GM18526 (cell line): ENCODE measurements around the gene HAT1.

Experiments used
- POLR2A ChIP-seq: IDR thresholded peaks from 3 replicates; pipeline ENCODE4 v1.6.1; 2011; ENCODE audit not compliant: insufficient read length; ENCODE audit errors: extremely low read depth

HAT1 gene, protein sequence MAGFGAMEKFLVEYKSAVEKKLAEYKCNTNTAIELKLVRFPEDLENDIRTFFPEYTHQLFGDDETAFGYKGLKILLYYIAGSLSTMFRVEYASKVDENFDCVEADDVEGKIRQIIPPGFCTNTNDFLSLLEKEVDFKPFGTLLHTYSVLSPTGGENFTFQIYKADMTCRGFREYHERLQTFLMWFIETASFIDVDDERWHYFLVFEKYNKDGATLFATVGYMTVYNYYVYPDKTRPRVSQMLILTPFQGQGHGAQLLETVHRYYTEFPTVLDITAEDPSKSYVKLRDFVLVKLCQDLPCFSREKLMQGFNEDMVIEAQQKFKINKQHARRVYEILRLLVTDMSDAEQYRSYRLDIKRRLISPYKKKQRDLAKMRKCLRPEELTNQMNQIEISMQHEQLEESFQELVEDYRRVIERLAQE

DNA sequence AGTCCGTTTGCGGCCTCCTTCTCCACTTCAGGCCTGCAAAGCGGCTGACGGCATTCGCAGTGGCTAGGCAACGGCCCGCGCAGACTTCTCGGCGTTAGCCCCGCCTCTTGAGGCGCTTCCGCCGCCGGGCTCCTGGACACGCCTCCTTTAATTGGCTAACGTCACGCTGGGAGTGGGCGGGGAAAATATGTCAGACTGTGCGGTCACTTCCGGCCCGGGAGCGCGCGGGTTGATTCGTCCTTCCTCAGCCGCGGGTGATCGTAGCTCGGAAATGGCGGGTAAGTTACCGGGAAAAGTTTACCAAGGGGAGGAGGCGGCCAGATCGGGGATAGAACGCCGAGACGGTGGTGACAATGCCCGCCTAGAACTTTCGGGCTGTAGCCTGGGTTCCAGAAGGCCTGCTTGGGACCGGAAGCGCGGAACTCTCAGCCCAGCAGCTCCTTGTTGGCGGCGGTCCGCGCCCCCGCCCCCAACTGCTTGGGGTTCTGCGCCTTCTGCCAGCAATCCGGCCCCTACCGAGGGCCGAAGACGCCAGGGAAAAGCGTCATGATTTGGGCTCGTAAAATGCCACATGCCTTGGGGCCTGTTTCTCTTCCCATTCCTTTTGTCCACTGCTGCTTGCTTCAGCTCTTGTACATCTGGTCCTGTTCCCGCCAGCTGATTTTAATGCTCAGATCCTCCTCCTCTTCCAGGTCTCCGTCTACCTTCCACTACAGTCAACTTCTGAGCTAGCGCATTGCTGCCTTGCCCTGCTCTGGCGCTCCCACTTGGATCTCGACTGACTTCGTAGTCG, at the start of gene HAT1:
Gene HAT1 (plus strand): TSS at position 232 of the 793 bp plus-strand sequence. CDS start 40 bp downstream, at position 272.
- peak; percentile 53 for TF ChIP-seq POLR2A

DNA sequence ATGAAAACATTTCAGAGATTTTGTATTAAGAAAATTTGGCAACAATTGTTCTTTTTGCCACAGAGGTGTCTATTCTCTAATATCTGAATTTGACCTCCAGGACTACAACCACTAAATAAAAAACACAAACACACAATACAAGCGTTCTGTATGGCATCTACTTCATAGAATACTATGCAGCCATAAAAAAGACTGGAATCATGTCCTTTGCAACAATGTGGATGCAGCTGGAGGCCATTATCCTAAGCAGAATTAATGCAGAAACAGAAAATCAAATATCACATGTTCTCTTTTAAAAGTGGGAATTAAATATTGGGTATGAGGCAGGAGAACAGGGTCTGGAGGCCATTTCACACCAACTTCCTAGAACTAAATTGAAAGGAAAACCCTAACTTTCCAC, 47.7 kb upstream of the HAT1 start:
- no peak for TF ChIP-seq POLR2A

DNA sequence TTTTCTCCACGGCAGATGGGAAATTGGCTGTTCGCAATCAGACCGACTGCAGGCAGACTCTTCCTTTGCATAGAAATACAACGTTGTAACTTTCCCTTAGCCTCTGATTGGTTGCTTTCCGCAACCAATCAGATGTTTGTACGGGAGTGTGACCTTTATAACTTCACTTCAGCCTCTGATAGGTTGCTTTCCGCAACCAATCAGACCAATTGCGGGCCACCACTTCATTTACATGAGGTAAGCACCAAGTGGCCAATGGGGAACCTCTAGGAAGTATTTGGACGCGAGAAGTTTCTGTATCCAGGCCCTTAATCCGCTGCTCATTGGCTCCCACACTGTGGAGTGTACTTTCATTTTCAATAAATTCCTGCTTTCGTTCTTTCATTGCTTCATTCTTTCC, 47.3 kb upstream of the HAT1 start:
- no peak for TF ChIP-seq POLR2A

DNA sequence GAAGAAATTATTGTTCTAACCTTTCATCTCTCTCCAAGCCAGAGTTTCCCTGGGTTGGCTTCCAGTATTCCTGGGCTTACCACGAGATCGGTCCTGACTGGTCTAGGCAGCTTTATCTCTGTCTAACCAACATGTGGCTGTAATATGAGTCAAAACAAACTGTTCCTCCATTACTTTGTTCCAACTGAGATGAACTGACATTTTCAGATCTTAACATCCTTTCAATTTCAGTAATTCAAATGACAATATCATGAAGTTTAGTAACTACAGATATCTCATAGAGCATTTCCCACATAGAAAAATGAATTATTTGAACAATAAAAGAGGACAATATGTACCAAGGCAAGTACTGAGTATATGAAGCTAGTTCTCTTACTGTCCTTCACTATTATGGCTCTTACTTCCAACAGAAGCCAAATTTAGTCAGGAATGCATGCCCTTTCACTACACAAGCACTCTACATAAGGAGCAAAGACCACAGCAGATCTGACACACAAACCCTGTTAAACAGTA, 43.7 kb upstream of the HAT1 start:
- TF ChIP-seq POLR2A = no peak

DNA sequence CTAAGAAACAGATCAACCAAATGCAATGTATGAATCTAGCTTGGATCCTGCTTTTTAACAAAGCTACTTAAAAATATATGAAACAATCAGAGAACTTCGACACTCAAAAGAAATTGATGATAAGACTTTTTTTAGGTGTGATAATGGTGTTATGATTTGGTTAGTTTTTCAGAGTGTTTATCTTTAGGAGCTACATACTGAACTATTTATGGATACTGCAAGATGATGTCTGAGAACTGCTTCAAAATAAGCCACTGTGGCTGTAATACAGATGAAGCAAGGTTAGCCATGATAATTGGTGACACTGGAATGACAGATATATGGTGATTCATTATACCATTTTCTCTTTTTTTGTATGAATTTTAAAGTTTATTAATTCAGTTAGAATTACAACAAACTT, 42.4 kb upstream of the HAT1 start:
- no peak for TF ChIP-seq POLR2A

DNA sequence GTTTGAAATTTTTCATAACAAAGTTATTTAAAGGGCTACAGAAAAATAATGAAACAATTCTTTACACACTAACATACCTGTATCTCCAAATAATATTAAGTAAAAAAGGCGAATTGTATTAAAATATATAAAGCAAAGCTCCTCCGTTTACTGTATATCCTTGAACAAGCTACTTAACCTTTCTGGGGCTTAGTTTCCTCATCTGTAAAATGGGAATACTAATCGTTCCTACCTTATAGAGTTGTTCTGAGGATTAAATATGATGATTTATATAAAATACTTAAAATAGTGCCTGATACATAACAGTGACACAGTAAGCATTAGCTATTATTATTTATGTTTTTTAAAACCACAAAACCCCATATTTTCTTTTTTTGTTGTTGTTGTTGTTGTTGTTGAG, 41.5 kb upstream of the HAT1 start:
- no peak for TF ChIP-seq POLR2A

DNA sequence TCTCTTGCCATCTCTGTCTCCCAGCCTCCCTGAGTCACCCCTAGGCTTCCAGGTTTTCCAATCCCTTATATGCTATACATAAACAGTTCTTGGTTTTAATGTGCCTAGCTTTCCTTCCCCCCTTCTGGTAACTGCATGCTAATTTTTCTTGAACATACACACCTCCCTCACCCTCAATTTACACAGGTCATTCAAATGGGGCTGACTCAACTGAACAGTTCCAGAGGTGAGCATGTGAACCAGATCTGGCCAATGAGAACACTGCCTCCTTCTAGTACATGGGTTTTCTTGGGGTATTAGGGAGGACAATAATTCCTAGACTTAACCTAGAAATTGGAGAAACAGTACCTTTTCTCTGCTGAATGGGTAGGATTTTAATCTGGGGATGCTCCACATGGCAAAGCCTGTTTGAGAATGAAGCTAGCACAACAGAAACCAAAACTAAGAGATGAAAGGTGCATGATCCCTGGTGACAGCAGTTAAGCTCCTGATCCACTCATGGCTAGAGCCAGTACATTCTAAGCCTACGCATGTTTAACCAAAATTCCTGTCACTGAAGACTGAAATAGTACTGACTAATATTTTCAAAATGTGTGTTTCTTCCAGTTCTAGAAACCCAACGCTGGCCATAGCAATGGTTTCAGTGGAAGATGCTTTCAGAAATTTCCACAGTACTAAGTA, 40.0 kb upstream of the HAT1 start:
- no peak for TF ChIP-seq POLR2A

DNA sequence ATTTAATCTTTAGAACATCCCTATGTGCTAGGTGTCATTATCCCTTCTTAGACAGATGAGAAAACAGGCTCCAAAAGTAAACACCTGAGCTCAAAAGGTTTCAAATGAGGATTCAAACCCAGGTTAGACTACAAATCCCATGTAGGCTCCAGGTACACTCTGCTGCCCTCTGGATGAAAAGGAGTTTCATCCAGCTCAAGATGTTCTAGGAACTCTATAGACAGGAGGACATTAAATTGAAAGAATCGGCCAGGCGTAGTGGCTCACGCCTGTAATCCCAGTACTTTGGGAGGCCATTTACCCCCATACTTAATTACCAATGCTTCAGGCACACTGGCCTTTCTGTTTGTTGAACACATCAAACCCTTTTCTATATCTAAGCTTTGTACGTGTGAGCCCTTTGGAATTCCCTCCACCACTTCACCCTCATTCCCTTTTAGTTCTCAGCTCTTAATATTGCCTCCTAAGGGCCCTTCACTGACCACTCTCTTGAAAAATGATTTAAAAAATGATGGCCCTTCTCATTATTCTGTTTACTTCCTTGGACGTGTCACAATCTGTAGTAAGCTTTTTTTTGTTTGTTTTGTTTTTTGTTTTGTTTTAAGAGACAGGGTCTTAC, 38.9 kb upstream of the HAT1 start:
- no peak for TF ChIP-seq POLR2A

DNA sequence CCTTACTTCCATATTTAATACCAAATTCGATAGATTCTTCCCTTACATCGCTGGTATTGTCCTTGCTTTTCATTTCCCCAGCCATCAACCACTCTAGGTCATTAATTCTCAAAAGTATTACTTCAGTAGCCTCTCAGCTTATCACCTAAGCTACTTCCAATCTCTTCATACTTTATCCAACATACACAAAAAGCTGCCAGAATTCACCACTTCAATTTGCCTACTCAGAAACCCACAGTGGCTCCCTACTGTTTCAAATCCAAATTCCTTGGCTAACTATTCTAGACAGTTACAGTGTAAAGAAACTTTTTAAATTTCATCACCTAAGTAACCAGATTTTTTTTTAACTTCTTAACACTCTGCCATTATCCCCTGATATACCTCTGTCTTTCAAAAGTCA, 32.9 kb upstream of the HAT1 start:
- no peak for TF ChIP-seq POLR2A

DNA sequence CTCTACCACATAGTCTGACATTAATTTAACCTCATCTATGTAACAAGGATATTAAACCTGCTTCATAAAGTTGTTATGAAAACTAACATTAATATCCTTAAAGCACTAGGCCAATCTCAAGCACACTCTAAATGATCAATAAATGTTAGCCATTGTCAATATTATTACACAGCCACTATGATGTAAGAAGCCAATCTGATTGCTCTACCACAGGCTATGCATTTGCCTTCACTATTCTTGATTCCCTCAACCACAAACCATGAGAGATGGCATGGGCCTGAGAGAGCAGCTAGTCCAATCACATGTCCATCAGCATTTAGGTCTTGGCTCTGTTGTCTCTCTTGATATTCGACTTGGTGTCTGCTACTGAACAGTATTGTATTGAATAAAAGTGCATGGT, 32.5 kb upstream of the HAT1 start:
- TF ChIP-seq POLR2A = no peak

DNA sequence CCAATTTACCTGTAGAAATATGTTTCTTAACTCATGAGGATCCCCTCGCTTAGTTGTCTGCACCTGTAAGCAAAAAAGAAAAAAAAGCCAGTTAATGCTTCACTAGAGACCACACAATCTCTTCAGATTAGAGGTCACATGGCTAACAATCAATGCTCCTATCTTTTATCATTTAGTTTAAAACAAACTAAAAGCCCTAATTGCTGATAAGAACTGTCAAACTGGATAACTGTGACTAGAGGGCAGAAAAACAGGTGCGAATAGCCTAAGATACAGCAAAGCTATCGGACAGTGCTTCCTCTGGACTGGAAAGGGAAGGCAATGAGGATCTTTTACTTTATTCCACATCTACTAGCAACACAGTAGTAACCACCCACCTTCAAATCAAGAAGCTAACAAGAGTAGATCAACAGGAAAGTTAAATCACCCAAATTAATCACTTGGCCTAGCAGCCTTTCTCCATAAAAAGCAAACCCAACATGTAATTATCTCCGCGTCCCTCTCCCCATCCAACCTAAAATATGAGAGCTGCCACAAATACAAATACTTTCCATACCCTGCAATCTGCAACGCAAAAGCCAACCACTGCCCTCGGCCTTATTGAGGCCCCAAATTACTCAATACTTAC, 29.0 kb upstream of the HAT1 start:
- TF ChIP-seq POLR2A = no peak

DNA sequence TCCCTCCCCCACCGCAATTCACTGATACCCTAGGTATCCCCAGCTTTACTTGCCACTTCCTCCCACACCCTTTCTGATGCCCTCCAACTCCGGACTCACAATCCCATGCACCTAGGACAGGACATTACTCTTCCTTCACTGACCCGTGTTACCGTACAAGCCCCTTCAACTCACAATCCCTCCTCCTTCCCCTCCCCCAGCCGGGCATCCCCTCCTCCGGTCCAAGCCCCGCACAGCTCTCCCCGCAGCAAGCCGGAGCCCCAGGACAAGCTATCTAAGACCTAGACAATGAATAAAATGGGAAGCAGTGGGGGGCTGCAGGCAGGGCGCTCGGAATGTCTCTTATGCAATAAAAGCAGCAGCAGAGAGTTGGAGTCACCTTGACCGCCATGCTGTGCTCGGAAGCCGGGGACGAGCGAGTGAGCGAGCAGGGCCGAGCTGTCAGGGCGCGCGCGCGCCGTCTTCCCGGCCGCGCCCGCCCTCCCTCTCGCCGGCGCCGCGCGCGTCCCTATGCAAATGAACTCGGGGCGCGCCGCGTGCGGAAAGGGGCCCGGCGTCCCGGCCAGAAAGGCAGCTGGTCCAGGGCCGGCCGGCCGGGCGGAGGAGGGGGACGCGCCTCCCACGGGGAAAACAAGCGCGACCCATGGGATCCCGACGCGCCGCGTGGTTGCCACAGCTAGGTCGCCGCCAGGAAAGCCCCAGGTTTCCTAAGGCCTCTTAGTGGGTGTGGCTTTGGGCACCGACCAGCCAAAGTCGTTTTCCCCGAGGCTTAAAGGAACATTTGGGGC, 28.2 kb upstream of the HAT1 start, which contains the start of gene SLC25A12:
Gene SLC25A12 (minus strand): TSS at position 421 of the 788 bp plus-strand sequence. CDS start 30 bp downstream, at position 391.
- TF ChIP-seq POLR2A = peak; percentile 78

DNA sequence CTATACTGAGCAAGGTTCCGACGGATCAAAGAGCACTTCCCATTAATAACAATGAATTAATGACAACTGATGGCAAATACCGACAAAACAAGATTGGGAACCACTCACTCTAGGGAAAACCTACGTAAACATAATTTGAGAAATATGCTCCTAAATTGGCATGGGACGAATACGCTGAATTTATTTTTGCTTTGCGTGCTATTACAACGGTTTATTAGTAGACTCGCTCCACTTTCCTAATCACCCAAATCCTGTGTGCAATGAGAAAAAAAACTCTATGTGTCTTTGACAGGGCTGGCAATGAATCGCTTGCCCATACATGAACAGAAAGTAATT, 27.7 kb upstream of the HAT1 start:
- no peak for TF ChIP-seq POLR2A

DNA sequence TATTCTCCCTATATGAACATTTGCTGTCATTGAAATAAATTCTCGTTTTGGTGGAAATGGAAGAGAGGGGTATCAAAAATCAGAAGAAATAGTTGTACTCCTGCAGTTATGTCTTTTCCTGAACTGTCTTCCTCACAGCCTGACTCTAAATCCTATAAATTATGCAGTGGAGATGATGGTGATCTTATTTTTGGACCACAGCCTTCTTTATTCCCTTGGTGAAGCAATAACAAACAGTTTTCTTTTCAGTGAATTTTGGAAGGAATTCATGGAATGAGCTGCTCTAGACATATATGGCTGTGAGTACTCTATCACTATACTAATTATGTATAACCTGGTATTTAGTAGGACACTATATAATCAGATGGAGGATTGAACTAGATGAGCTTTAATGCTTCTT, 26.5 kb upstream of the HAT1 start:
- no peak for TF ChIP-seq POLR2A

DNA sequence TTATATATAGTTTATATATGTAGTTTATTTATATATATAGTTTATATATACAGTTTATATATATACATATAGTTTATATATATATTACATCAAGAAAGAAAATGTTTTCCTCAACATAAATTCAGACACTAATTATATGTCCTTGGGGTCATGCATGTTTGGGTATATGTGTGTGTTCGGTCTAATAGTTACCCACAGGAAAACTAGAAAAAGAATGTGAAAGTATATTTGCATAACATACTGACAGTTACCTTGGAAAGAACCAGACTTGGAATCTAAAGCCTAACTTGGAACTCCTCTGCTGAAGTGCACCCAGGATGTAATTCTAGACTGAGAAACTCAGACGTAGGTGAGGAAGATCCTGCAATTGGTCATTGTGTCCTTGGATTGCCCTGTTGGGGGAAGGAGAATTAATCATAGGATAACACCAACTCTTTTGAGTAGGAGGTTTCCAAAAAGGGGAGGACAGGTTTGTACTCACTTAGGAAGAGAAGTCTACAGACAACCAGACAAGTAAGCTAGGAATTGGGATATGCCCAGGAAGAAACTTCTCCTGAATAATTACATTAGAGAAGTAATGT, 19.3 kb upstream of the HAT1 start:
- TF ChIP-seq POLR2A = no peak
